Hepatocyte (in vitro differentiated cells): ENCODE measurements around the gene LRRC1. TPM values are rescaled to one million over a fixed set of nuclear protein-coding genes. Genes with fewer than 3 reads are reported as not detected.

Experiments
- DNase-seq: peaks from one replicate; pipeline ENCODE4 v3.0.0-alpha.2; 2016; ENCODE audit warnings: low spot score
- H2AFZ ChIP-seq: fragments of 200-600 bp; sonication (generic); 2 replicates; pipeline ENCODE4 v1.6.0; 2016; ENCODE audit warnings: antibody characterized with exemption, mild to moderate bottlenecking
- H3K27ac ChIP-seq: fragments of 200-600 bp; sonication (generic); 2 replicates; pipeline ENCODE4 v1.5.1; 2016; ENCODE audit warnings: mild to moderate bottlenecking
- H3K27me3 ChIP-seq: fragments of 200-600 bp; sonication (generic); 2 replicates; pipeline ENCODE4 v1.6.1; 2016
- H3K36me3 ChIP-seq: fragments of 200-600 bp; sonication (generic); replicated peaks from 2 replicates; pipeline ENCODE4 v1.5.1; 2016; ENCODE audit warnings: low read depth; ENCODE audit not compliant: insufficient read depth
- H3K4me1 ChIP-seq: fragments of 200-600 bp; sonication (generic); 2 replicates; pipeline ENCODE4 v1.5.1; 2016; ENCODE audit warnings: mild to moderate bottlenecking, moderate library complexity; ENCODE audit not compliant: insufficient read depth
- H3K4me2 ChIP-seq: fragments of 200-600 bp; sonication (generic); 2 replicates; pipeline ENCODE4 v1.6.0; 2016
- H3K4me3 ChIP-seq: fragments of 200-600 bp; sonication (generic); 2 replicates; pipeline ENCODE4 v1.5.1; 2016; ENCODE audit warnings: mild to moderate bottlenecking
- H3K79me2 ChIP-seq: fragments of 200-600 bp; sonication (generic); 2 replicates; pipeline ENCODE4 v1.6.0; 2017; ENCODE audit warnings: mild to moderate bottlenecking
- H3K9me2 ChIP-seq: fragments of 200-600 bp; sonication (generic); replicated peaks from 2 replicates; pipeline ENCODE4 v1.6.0; 2017; ENCODE audit warnings: mild to moderate bottlenecking; ENCODE audit not compliant: insufficient read depth
- H3K9me3 ChIP-seq: fragments of 200-600 bp; sonication (generic); 2 replicates; pipeline ENCODE4 v1.5.1; 2016; ENCODE audit warnings: low read depth, mild to moderate bottlenecking
- H4K20me1 ChIP-seq: fragments of 200-600 bp; sonication (generic); 2 replicates; pipeline ENCODE4 v1.6.0; 2016; ENCODE audit warnings: mild to moderate bottlenecking; ENCODE audit not compliant: insufficient read depth, poor library complexity, severe bottlenecking
- CTCF ChIP-seq: fragments of 200-600 bp; sonication (generic); IDR thresholded peaks from 2 replicates; pipeline ENCODE4 v1.5.1; 2016; ENCODE audit warnings: antibody characterized with exemption, mild to moderate bottlenecking; ENCODE audit not compliant: poor library complexity
- EZH2 ChIP-seq: fragments of 200-600 bp; sonication (generic); IDR thresholded peaks from 2 replicates; pipeline ENCODE4 v1.6.1; 2016; ENCODE audit warnings: antibody characterized with exemption, mild to moderate bottlenecking, borderline replicate concordance
- EZH2phosphoT487 ChIP-seq: fragments of 200-600 bp; sonication (generic); IDR thresholded peaks from one replicate; pipeline ENCODE4 v1.6.1; 2018; ENCODE audit warnings: antibody characterized with exemption, mild to moderate bottlenecking, low read depth, moderate library complexity; ENCODE audit not compliant: unreplicated experiment, severe bottlenecking
- WGBS: methylation state at CpG from one replicate; pipeline ENCODE4 v1.1.6; 2016; ENCODE audit warnings: low lambda C conversion rate; ENCODE audit errors: missing lambda C conversion rate; 5-methylcytosine and 5-hydroxymethylcytosine counted together
- polyA plus RNA-seq: library from polyadenylated mRNA; unstranded; fragments of >200 nt; fragmentation: Nextera tagmentation; extraction: Ambion mirVana; gene quantifications from 2 replicates; pipeline ENCODE4 v1.2.1, GENCODE V29; 2016
- total RNA-seq: library from RNA; depleted of rRNA; stranded (reverse); fragments of >200 nt; gene quantifications from 2 replicates; pipeline ENCODE4 v1.2.3, GENCODE V29; 2014

LRRC1 gene
- total and polyA plus RNA-seq, 2 experiments from 2014 or later, result 54.3 to 61.4 TPM

- Histone ChIP-seq H2AFZ (no peak overlapping the region), H3K4me3 (no peak overlapping the region), H3K27me3 (no peaks in the 10 kb centered on the region), H3K9me2 (no peaks in the 10 kb centered on the region), H3K79me2 (no peaks in the 10 kb centered on the region), H3K27ac (no peak overlapping the region), H3K4me2 (no peak overlapping the region), H3K4me1 (peaks cover 6% of the 10 kb centered on the region), H3K9me3 (no peaks in the 10 kb centered on the region), H3K36me3 (no peaks in the 10 kb centered on the region), H4K20me1 (no peaks in the 10 kb centered on the region)
- DNase-seq, result no peak
- TF ChIP-seq EZH2phosphoT487 (no peak), CTCF (no peak), EZH2 (no peak)
Measured at GRCh38 chr6:53956804-53957203, 162.0 kb downstream of the LRRC1 start.

GRCh38 chr6:53959717-53960116 lies 164.9 kb downstream of the LRRC1 start:
- Histone ChIP-seq H3K4me3 (no peak overlapping the region), H4K20me1 (no peaks in the 10 kb centered on the region), H3K4me2 (no peak overlapping the region), H3K27me3 (no peaks in the 10 kb centered on the region), H3K4me1 (peaks cover 10% of the 10 kb centered on the region), H3K27ac (peak overlapping the region; percentile 25), H3K79me2 (no peaks in the 10 kb centered on the region), H2AFZ (no peak overlapping the region), H3K9me2 (no peaks in the 10 kb centered on the region), H3K36me3 (no peaks in the 10 kb centered on the region), H3K9me3 (no peaks in the 10 kb centered on the region)
- WGBS, result 57% methylated on average over 2 of the region's 2 CpGs
- no peak for DNase-seq
- no peak for TF ChIP-seq CTCF
- TF ChIP-seq EZH2, result no peak
- no peak for TF ChIP-seq EZH2phosphoT487

GRCh38 chr6:53960311-53960710 lies 165.5 kb downstream of the LRRC1 start:
- H3K4me1 ChIP-seq, result peaks cover 10% of the 10 kb centered on the region
- no peaks in the 10 kb centered on the region for H3K27me3 ChIP-seq
- H3K9me2 ChIP-seq, result no peaks in the 10 kb centered on the region
- H3K27ac ChIP-seq, result peak overlapping the region; percentile 25
- no peak overlapping the region for H3K4me2 ChIP-seq
- DNase-seq, result no peak
- H4K20me1 ChIP-seq, result no peaks in the 10 kb centered on the region
- no peaks in the 10 kb centered on the region for H3K9me3 ChIP-seq
- TF ChIP-seq EZH2phosphoT487 (no peak), EZH2 (no peak), CTCF (no peak)
- no peak overlapping the region for H2AFZ ChIP-seq
- WGBS, result 82% methylated on average over 4 of the region's 4 CpGs
- no peaks in the 10 kb centered on the region for H3K79me2 ChIP-seq
- no peaks in the 10 kb centered on the region for H3K36me3 ChIP-seq
- H3K4me3 ChIP-seq, result no peak overlapping the region
